Stimulated activated CD8-positive, alpha-beta memory T cell treated with anti-CD3 and anti-CD28 coated beads, Interleukin-12 subunit alpha, Interleukin-12 subunit beta, amount 100 ng/mL, for 24 hours (primary cell): ENCODE results near the gene RTL10.
"Not testable (repeated sequence)": the region's sequence is repeated elsewhere in the genome, so short reads cannot be mapped to it uniquely, and the experiment has no call there.

ENCODE experiments used
- DNase-seq: peaks from one replicate; pipeline ENCODE4 v3.0.0-alpha.2; 2020; ENCODE audit errors: extremely low read depth

Gene RTL10

GRCh38 chr22:19843857-19844376, 10.8 kb downstream of the RTL10 start:
- DNase-seq = no peak

GRCh38 chr22:19843107-19843856, 11.4 kb downstream of the RTL10 start:
- DNase-seq = no peak

GRCh38 chr22:19842393-19843106, 12.1 kb downstream of the RTL10 start:
- no peak for DNase-seq

DNA sequence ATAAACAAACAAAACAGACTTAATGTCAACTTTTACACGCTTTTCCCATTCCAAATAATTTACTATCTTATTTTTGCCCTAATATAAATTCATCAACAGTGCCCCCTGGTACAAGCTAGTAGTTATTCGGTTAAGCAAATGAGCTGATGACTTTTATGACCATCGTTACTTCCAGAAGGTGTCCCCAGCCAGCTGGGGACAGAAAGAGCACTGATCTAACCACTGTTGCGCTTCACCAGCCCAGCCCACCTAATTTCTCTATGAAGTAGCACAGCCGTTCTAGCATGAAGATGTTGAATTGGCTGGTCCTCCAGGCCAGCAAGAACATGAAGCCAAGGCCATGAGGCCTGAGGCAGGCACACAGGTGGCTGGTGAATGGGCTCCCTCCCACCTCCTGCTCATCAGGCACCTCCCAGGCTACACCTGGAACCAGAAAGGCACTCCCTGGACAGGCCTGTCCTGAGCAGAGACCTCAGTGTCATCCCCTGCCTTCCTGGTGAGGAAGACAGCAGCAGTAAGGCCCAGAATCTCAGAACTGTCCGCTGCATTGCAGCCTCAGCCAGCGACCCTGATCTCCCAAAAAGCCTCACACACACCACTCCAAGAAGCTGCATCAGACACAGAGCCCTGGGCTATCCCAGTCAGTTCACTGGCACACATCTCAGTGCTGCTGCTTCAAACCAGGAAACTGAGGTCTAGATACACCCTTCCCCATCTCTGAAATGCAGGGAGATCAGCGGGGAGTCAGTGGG, 12.9 kb downstream of the RTL10 start:
- DNase-seq = no peak

DNA sequence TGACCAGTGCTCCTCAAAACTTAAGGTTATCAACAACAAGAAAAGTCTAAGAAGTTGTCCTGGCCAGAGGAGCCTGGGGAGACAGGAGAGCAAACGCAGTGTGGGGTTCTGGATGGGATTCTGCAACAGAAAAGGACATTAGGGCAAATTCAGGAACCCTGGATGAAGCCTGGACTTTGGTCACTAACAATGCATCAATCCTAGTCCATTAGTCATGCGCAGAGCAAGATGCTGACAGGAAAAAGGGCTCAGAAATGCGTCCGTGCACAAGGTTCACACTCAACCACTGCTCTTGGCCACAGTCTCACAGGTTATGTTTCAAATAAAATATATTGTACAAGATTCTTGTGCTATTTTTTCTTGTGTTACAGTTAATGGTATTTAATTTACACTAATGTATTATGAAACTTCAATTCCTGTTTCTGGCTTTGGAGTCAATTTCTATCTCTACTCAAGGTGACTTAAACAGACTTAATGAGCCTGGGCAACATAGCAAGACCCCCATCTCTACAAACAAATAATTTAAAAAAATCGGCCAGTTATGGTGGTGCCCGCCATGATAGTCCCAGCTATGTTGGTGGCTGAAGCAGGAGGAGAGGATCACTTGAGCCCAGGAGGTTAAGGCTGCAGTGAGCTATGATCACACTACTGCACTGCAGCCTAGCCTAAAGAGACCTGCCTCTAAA, 13.6 kb downstream of the RTL10 start:
- no peak for DNase-seq

GRCh38 chr22:19840059-19840458, 14.6 kb downstream of the RTL10 start:
- no peak for DNase-seq

GRCh38 chr22:19837915-19838314, 16.8 kb downstream of the RTL10 start:
- DNase-seq = no peak

- no peak for DNase-seq
Measured at GRCh38 chr22:19836512-19836911, 18.2 kb downstream of the RTL10 start.

DNA sequence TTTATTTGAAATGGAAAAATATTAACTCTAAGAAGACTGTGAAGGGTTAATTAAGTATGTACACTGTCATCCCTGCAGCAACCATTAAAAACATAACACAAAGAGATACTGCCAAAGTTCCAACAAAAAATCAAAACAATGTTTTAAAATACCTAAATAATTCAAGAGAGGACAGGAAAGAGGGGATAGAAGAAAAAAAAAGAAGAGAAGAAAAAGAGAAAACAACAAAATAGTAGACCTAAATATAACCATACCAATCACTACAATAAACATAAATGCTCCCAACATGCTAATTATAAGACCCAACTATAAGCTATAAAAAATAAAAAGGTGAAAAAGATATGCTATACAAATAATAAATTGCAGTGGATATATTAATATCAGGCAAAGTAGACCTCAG, 20.1 kb downstream of the RTL10 start:
- no peak for DNase-seq

DNA sequence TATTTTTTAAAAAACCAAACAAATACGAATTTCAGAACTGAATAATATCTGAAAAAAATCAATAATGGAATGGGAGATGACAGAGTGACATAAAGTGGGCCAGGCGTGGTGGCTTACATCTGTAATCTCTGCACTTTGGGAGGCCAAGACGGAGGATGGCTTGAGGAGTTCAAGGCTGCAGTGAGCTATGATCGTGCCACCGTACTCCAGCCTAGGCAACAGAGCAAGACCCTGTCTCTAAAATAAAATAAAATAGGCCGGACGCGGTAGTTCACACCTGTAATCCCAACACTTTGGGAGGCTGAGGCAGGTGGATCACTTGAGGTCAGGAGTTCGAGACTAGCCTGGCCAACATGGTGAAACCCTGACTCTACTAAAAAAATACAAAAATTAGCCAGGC, 21.3 kb downstream of the RTL10 start:
- DNase-seq = not testable (repeated sequence)

DNA sequence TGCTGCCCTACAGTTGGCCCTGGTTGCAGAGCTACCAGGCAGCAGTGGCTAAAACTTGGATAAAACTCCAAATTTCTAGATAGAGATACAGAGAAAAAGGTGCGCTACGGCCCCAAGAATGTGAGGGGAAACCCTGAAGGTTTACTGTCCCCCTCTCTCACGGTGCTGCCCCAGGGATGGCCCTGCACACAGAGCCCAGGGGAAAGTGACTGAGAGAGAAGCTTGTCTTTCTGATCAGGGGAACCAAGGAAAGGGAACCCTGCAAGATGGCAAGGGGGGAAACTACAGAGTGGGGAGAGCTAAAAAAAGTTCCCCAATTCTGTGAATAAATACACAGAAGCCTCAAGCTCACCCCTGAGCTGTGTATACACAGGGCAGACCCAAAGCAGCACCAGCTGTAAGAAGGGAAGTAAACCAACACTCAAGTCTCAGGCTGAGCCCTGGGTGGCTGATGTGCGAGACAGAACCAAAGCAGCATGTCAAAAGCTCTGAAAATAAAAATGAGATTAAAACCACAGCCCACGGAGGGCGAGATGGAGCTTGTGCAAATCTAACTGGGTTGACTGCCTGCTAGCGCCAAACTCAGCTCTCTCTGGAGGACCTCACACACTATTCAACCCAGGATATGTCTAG, 22.1 kb downstream of the RTL10 start:
- no peak for DNase-seq

DNA sequence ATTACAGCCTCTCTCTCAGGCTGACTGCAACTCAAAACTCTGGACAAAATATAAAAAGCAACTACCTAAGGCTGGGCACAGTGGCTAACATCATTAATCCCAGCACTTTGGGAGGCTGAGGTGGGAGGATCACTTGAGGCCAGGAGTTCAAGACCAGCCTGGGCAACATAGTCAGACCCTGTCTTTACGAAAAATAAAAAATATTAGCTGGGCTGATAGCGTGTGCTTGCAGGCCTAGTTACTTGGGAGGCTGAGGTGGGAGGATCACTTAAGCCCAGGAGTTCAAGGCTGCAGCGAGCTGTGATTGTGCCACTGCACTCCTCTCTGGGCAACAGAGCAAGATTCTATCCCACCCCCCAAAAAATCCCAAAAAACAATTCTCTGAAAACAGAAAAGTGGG, 22.7 kb downstream of the RTL10 start:
- DNase-seq = not testable (repeated sequence)

GRCh38 chr22:19831016-19831415, 23.7 kb downstream of the RTL10 start:
- no peak for DNase-seq

- DNase-seq = no peak
Measured at GRCh38 chr22:19828035-19828401, 26.7 kb downstream of the RTL10 start.

- no peak for DNase-seq
Measured at GRCh38 chr22:19827341-19828034, 27.2 kb downstream of the RTL10 start.

GRCh38 chr22:19826619-19826950, 28.1 kb downstream of the RTL10 start:
- no peak for DNase-seq

DNA sequence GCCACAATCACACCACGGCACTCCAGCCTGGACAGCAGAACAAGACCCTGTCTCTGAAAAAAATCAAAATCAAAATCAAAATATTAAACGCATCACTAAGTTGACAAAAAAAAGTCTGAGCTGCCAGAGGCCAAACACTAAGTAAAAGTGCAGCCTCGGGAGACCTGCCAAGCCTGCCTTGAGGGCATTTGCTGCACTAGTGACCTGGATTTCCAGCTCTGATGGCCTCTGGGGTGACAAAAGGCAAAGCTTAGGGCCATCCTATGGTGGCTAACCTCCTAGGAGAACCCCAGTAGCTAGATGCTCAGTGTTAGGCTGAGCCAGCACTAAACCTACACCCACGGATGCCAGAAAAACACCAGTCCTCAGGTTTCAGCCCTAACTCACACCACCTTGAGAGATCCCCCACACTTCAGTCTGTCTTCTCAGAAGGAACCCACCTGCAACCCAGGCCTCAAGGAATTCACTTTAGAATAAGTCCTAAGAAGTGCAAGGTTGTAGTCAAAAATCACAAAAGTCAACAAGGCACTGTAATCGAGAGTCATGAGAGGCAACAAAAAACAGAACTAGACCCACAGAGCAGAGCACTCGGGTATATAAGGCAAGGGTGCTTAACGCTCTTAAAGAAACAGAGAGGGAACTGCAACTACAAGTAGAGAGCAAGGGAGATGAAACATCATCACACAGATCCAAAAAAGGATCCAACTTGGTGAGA, 28.6 kb downstream of the RTL10 start:
- DNase-seq = no peak

- DNase-seq = no peak
Measured at GRCh38 chr22:19824926-19825339, 29.7 kb downstream of the RTL10 start.

DNA sequence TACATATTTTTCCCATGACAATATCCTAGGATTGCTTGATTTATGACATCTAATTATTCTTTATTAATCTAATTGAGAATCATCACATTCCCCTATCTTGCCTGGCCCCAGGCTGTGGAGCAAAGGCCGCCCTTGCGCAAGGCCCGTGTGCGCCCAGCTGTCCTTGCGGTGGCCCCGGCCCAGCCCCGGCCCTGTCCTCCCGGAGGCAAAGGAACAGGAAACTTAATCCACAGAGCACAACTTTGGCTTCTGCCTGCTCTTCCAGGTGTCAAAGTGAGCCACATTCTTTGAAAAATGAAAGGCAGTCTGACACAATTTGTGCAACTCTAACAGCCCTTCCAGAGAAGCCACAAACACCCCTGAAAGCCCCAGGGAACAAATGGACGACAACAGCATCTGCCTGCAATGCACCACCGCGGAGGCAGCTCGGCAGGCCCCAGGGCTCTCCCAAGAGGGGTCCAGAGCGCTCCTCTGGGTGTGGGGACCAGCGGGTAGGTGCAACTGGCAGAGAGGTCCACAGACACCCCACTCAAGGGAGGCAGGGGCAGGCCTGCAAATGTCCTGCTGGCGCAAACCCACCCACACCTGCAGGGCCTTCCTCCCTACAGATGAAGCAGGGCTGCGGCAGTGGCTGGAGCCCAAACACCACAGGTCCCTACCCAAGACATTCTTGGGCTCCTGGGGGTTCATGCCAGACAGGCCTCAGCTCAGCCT, 30.3 kb downstream of the RTL10 start:
- no peak for DNase-seq

DNA sequence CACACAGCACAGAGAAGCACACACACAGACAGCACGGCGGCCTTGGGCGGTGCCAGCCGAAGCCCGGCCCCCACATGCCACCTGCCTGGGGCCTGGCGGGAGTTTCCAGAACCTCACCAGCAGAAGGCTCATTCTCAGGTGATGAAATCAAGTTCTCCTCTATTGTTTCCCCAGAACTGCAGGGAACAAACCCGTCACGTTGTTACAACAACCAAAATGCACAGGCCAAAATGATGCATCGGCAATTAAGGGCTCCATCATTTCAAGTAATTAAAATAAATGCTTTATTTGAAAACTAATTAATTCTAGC, 30.8 kb downstream of the RTL10 start:
- no peak for DNase-seq
